GM10266 (cell line): Measurements from ENCODE around the gene PDS5B.
"Not testable (repeated sequence)": the region's sequence is repeated elsewhere in the genome, so short reads cannot be mapped to it uniquely, and the experiment has no call there.

ENCODE experiments used
- DNase-seq: peaks from one replicate; pipeline ENCODE4 v3.0.0; 2012; ENCODE audit errors: extremely low spot score
- CTCF ChIP-seq: IDR thresholded peaks from 2 replicates; pipeline ENCODE4 v1.5.1; 2012; ENCODE audit warnings: mild to moderate bottlenecking, low read depth; ENCODE audit not compliant: control insufficient read depth, insufficient read depth; ENCODE audit errors: missing control alignments

PDS5B gene

GRCh38 chr13:32545083-32545482 lies 41.2 kb upstream of the PDS5B start:
- no peak for DNase-seq

GRCh38 chr13:32548837-32549236 lies 37.4 kb upstream of the PDS5B start:
- no peak for DNase-seq
- TF ChIP-seq CTCF: no peak

More at GRCh38 chr13:32545083-32545482, 41.2 kb upstream of the PDS5B start:
- TF ChIP-seq CTCF: no peak

- no peak for DNase-seq
- TF ChIP-seq CTCF: no peak
These were observed 36.5 kb upstream of the PDS5B start for GRCh38 chr13:32549788-32550187.

- no peak for TF ChIP-seq CTCF
These were observed 32.5 kb upstream of the PDS5B start for GRCh38 chr13:32553720-32554119.

GRCh38 chr13:32555613-32556012 lies 30.6 kb upstream of the PDS5B start:
- DNase-seq: no peak
- no peak for TF ChIP-seq CTCF

More at GRCh38 chr13:32553720-32554119, 32.5 kb upstream of the PDS5B start:
- DNase-seq: no peak

GRCh38 chr13:32560842-32561241 lies 25.4 kb upstream of the PDS5B start:
- DNase-seq: not testable (repeated sequence)

- DNase-seq: not testable (repeated sequence)
These were observed 10.6 kb upstream of the PDS5B start for GRCh38 chr13:32575687-32576086.

- no peak for DNase-seq
These were observed 9.2 kb upstream of the PDS5B start for GRCh38 chr13:32577032-32577431.

More at GRCh38 chr13:32577032-32577431, 9.2 kb upstream of the PDS5B start:
- TF ChIP-seq CTCF: no peak
